GM12878 (cell line): ENCODE results near the gene COL25A1. TPM values are rescaled to one million over a fixed set of nuclear protein-coding genes. Genes with fewer than 3 reads are reported as not detected.

Experiments
- ATAC-seq: fragments of 200-7000 bp; cut with Tn5 transposase; 3 replicates; pipeline ENCODE4 v1.9.1; 2020; ENCODE audit warnings: mild to moderate bottlenecking, moderate library complexity
- BruUV-seq: library from RNA; stranded (reverse); fragments of 400-500 nt; replicated peaks from 2 replicates; lab custom pipeline; 2021; lab: Mats Ljungman, UMichigan
- CTCF ChIA-PET: fragments of 300-600 bp; sonication (Branson Sonifier 250); formaldehyde crosslinking; extraction: SDS; loops from one replicate; lab custom pipeline; 2021; ENCODE audit warnings: inconsistent platforms; lab: Yijun Ruan, JAX
- POLR2A ChIA-PET: fragments of 350-600 bp; formaldehyde crosslinking; extraction: SDS; loops from one replicate; lab custom pipeline; 2021; ENCODE audit warnings: inconsistent platforms; lab: Charles Lee
- RAD21 ChIA-PET: fragments of 300-600 bp; sonication (Branson Sonifier 250); formaldehyde crosslinking; loops from one replicate; lab custom pipeline; 2023; ENCODE audit warnings: antibody characterized with exemption; ENCODE audit not compliant: unreplicated experiment; lab: Charles Lee
- SMC1A ChIA-PET: fragments of 300-600 bp; sonication (Branson Sonifier 250); formaldehyde crosslinking; loops from one replicate; lab custom pipeline; 2023; ENCODE audit not compliant: unreplicated experiment, uncharacterized antibody; lab: Charles Lee
- DNase-seq: peaks from one replicate; pipeline ENCODE4 v3.0.0-alpha.2; 2011; ENCODE audit warnings: low read depth, low spot score
- FAIRE-seq: peaks from 3 replicates; lab custom pipeline; 2011; peaks lifted over from hg19 to GRCh38; lab: Jason Lieb, UNC
- H2AFZ ChIP-seq: 2 replicates; pipeline ENCODE4 v1.6.0; 2011; ENCODE audit warnings: low read depth, low read length, control low read depth; ENCODE audit not compliant: control insufficient read depth
- H3K27ac ChIP-seq: 2 replicates; pipeline ENCODE4 v1.5.1; 2011; ENCODE audit warnings: control low read depth; ENCODE audit not compliant: control insufficient read depth, insufficient read depth
- H3K27me3 ChIP-seq, 2 experiments: replicated peaks in 1 of 2; 2 replicates each; pipeline versions ENCODE4 v1.6.0 to v1.6.1; 2011; ENCODE audit warnings: low read length in 1 of 2; ENCODE audit not compliant: control insufficient read depth in 2 of 2, insufficient read depth in 2 of 2
- H3K36me3 ChIP-seq, 2 experiments: 2 replicates each; pipeline ENCODE4 v1.5.1; 2011; ENCODE audit warnings: low read length in 1 of 2; ENCODE audit not compliant: control insufficient read depth in 2 of 2, insufficient read depth in 2 of 2
- H3K4me1 ChIP-seq: 2 replicates; pipeline ENCODE4 v1.6.1; 2011; ENCODE audit warnings: mild to moderate bottlenecking, low read length, moderate library complexity, mixed read lengths; ENCODE audit not compliant: control insufficient read depth, insufficient read depth
- H3K4me2 ChIP-seq: 2 replicates; pipeline ENCODE4 v1.6.0; 2011; ENCODE audit warnings: control low read depth; ENCODE audit not compliant: control insufficient read depth, insufficient read depth
- H3K4me3 ChIP-seq: fragments of 200-600 bp; sonication (generic); 2 replicates; pipeline ENCODE4 v1.5.1; 2016
- H3K79me2 ChIP-seq: 2 replicates; pipeline ENCODE4 v1.6.0; 2011; ENCODE audit warnings: low read length; ENCODE audit not compliant: control insufficient read depth, insufficient read depth
- H3K9ac ChIP-seq: 2 replicates; pipeline ENCODE4 v1.8.0; 2011; ENCODE audit warnings: low read length, control low read depth, mixed read lengths; ENCODE audit not compliant: control insufficient read depth, insufficient read depth
- H3K9me3 ChIP-seq: replicated peaks from 3 replicates; pipeline ENCODE4 v1.5.1; 2011; ENCODE audit warnings: mild to moderate bottlenecking, low read length; ENCODE audit not compliant: control insufficient read depth, insufficient read depth
- H4K20me1 ChIP-seq: 2 replicates; pipeline ENCODE4 v1.6.0; 2011; ENCODE audit not compliant: control insufficient read depth, insufficient read depth
- ASH2L ChIP-seq: fragments of 300-600, 200-600 bp; sonication (generic); IDR thresholded peaks from 2 replicates; pipeline ENCODE4 v1.6.1; 2017; ENCODE audit warnings: low read depth, mild to moderate bottlenecking, borderline replicate concordance
- ATF7 ChIP-seq: fragments of 450-650 bp; IDR thresholded peaks from 2 replicates; pipeline ENCODE4 v1.6.1; 2016; ENCODE audit warnings: low read depth, mild to moderate bottlenecking
- BCL11A ChIP-seq: IDR thresholded peaks from 2 replicates; pipeline ENCODE4 v1.6.1; 2011; ENCODE audit warnings: low read depth, low read length
- CHD1 ChIP-seq: IDR thresholded peaks from 2 replicates; pipeline ENCODE4 v1.6.1; 2012; ENCODE audit warnings: low read depth, low read length, improper control_type of control experiment
- DPF2 ChIP-seq: fragments of 450-650 bp; IDR thresholded peaks from 2 replicates; pipeline ENCODE4 v1.6.1; 2017; ENCODE audit warnings: mild to moderate bottlenecking
- ESRRA ChIP-seq: IDR thresholded peaks from 2 replicates; pipeline ENCODE4 v1.6.1; 2012; ENCODE audit warnings: mild to moderate bottlenecking, low read length, improper control_type of control experiment
- GATAD2B ChIP-seq: fragments of 450-650 bp; conservative IDR thresholded peaks from 2 replicates; pipeline ENCODE4 v1.6.1; 2017; ENCODE audit warnings: low read depth, mild to moderate bottlenecking, moderate library complexity
- IKZF1 ChIP-seq: fragments of 450-650 bp; conservative IDR thresholded peaks from 2 replicates; pipeline ENCODE4 v1.6.1; 2017; ENCODE audit warnings: antibody characterized with exemption, mild to moderate bottlenecking
- LARP7 ChIP-seq: fragments of 450-650 bp; IDR thresholded peaks from 2 replicates; pipeline ENCODE4 v1.6.1; 2017; ENCODE audit warnings: mild to moderate bottlenecking
- NFIC ChIP-seq: IDR thresholded peaks from 2 replicates; pipeline ENCODE4 v1.6.1; 2012; ENCODE audit warnings: low read depth, mild to moderate bottlenecking, inconsistent platforms, low read length, moderate library complexity
- NFYB ChIP-seq: IDR thresholded peaks from 2 replicates; pipeline ENCODE4 v1.6.1; 2011; ENCODE audit warnings: low read depth, mild to moderate bottlenecking, low read length, improper control_type of control experiment, moderate library complexity; ENCODE audit not compliant: insufficient read depth
- NR2C1 ChIP-seq: fragments of 450-650 bp; IDR thresholded peaks from 2 replicates; pipeline ENCODE4 v1.6.1; 2017; ENCODE audit warnings: antibody characterized with exemption, mild to moderate bottlenecking, moderate library complexity
- POLR2A ChIP-seq: IDR thresholded peaks from 2 replicates; pipeline ENCODE4 v1.6.1; 2011; ENCODE audit warnings: low read depth, mild to moderate bottlenecking, low read length
- POLR2AphosphoS2 ChIP-seq: IDR thresholded peaks from 2 replicates; pipeline ENCODE4 v1.6.1; 2011; ENCODE audit warnings: low read depth, mild to moderate bottlenecking, low read length, improper control_type of control experiment, moderate library complexity
- SMARCA5 ChIP-seq: fragments of 450-650 bp; IDR thresholded peaks from 2 replicates; pipeline ENCODE4 v1.6.1; 2017; ENCODE audit warnings: mild to moderate bottlenecking
- ZBED1 ChIP-seq: IDR thresholded peaks from 2 replicates; pipeline ENCODE4 v1.6.1; 2016; ENCODE audit warnings: borderline replicate concordance
- ZNF622 ChIP-seq: fragments of 450-650 bp; IDR thresholded peaks from 2 replicates; pipeline ENCODE4 v1.6.1; 2017; ENCODE audit warnings: mild to moderate bottlenecking, inconsistent platforms
- WGBS: methylation state at CpG from one replicate; pipeline ENCODE4 v1.1.6; 2016; ENCODE audit warnings: low lambda C conversion rate; ENCODE audit not compliant: insufficient replicate concordance, insufficient coverage; ENCODE audit errors: missing lambda C conversion rate; 5-methylcytosine and 5-hydroxymethylcytosine counted together
- in situ Hi-C: fragments of 300-500 bp; cut with MboI; formaldehyde crosslinking; loops from 9 replicates; pipeline ENCODE4 v1.14.3; 2018; ENCODE audit warnings: mixed read lengths
- intact Hi-C: fragments of 100-400 bp; cut with micrococcal nuclease; formaldehyde crosslinking; loops from one replicate; pipeline ENCODE4 v1.14.2; 2022; ENCODE audit not compliant: unreplicated experiment
- polyA plus RNA-seq, 11 experiments: library from polyadenylated mRNA; depleted of rRNA in 4 of 11; unstranded in 6 of 11; stranded (reverse) in 5 of 11; fragments of >200 nt; fragmentation: Nextera tagmentation in 4 of 11; fragmentation: Illumina TruSeq in 1 of 11; extraction: Ambion mirVana in 4 of 11; extraction: Trizol in 1 of 11; gene quantifications; 1 replicate in 1 of 11; 2 replicates in 10 of 11; pipeline versions ENCODE4 v1.2.1 to v1.2.3, GENCODE V29; 2011 to 2016; ENCODE audit warnings: inconsistent platforms in 2 of 11, missing spikeins in 2 of 11, low read depth in 1 of 11
- total RNA-seq, 4 experiments: library from RNA; depleted of rRNA in 3 of 4; stranded (reverse); fragments of >200 nt in 3 of 4; fragmentation: Illumina TruSeq in 1 of 4; extraction: Trizol in 1 of 4; gene quantifications; 2 replicates each; pipeline versions ENCODE4 v1.2.1 to v1.2.3, GENCODE V29; 2013 to 2021
- TF ChIP-seq, protein P1 (sequence below): fragments of 150-350 bp; IDR thresholded peaks from 2 replicates; pipeline ENCODE4 v1.6.1; 2016; ENCODE audit warnings: low read depth, low read length
- TF ChIP-seq, protein P2 (sequence below): fragments of 450-650 bp; formaldehyde crosslinking; IDR thresholded peaks from 2 replicates; pipeline ENCODE4 v1.5.0; 2022; ENCODE audit warnings: mild to moderate bottlenecking, missing genetic modification characterization

COL25A1 gene
- total and polyA plus RNA-seq, 10 of the 15 experiments (the other 5 are each of a cell fraction or from before 2014, with no cell fraction given): 0.01 to 0.26 (median 0.12) TPM; not detected in 6

DNA sequence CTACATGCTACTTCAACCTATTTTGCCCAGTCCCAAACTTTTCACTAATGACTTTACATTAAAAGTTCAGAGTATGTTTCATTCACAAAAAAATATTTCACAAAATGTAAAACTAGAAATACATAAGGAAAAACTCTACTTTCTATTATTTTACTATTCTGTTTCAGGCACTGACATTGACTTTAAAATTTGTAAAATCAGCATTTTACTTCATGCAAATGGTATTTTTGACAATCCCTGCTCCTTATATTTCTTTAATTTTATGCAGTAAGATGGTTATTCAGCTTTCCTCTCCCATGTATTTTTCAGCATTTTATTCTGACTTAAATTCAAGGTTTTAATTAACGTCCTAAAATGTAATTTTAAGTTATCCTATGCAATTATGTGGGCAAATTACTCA, 178.5 kb downstream of the COL25A1 start (continued):
- TF ChIP-seq, protein P1, sequence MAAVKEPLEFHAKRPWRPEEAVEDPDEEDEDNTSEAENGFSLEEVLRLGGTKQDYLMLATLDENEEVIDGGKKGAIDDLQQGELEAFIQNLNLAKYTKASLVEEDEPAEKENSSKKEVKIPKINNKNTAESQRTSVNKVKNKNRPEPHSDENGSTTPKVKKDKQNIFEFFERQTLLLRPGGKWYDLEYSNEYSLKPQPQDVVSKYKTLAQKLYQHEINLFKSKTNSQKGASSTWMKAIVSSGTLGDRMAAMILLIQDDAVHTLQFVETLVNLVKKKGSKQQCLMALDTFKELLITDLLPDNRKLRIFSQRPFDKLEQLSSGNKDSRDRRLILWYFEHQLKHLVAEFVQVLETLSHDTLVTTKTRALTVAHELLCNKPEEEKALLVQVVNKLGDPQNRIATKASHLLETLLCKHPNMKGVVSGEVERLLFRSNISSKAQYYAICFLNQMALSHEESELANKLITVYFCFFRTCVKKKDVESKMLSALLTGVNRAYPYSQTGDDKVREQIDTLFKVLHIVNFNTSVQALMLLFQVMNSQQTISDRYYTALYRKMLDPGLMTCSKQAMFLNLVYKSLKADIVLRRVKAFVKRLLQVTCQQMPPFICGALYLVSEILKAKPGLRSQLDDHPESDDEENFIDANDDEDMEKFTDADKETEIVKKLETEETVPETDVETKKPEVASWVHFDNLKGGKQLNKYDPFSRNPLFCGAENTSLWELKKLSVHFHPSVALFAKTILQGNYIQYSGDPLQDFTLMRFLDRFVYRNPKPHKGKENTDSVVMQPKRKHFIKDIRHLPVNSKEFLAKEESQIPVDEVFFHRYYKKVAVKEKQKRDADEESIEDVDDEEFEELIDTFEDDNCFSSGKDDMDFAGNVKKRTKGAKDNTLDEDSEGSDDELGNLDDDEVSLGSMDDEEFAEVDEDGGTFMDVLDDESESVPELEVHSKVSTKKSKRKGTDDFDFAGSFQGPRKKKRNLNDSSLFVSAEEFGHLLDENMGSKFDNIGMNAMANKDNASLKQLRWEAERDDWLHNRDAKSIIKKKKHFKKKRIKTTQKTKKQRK: no peak
- TF ChIP-seq DPF2: no peak
- TF ChIP-seq ASH2L: no peak
- no peak for TF ChIP-seq SMARCA5
- no peak for TF ChIP-seq NR2C1
- TF ChIP-seq NFIC: no peak
- no peak for TF ChIP-seq GATAD2B

- POLR2A ChIA-PET: no interaction called here
- Histone ChIP-seq H3K27ac (no peak overlapping the region), H3K36me3 (no peaks in the 10 kb centered on the region), H3K9me3 (no peaks in the 10 kb centered on the region), H2AFZ (no peak overlapping the region), H3K4me3 (no peak overlapping the region), H3K27me3 (no peaks in the 10 kb centered on the region), H3K4me1 (no peaks in the 10 kb centered on the region), H3K4me2 (no peak overlapping the region), H4K20me1 (no peaks in the 10 kb centered on the region), H3K9ac (no peak overlapping the region), H3K79me2 (no peaks in the 10 kb centered on the region)
- intact Hi-C loops (no loop called here), in situ Hi-C loops (no loop called here)
- RAD21 ChIA-PET: interaction anchor here (2.4 kb wide), 1 partner anchor 172 kb away, joined by 5 read pairs; no protein-coding TSS in a partner anchor
- FAIRE-seq (no peak), DNase-seq (no peak), ATAC-seq (no peak)
- CTCF ChIA-PET: no interaction called here
- 50% methylated on average over 1 of the region's 1 CpG for WGBS
- no TSS peak for BruUV-seq
- SMC1A ChIA-PET: interaction anchor here (0.6 to 1.3 kb wide), 2 partner anchors 9 to 13 kb away, joined by 3 read pairs; no protein-coding TSS in a partner anchor
- TF ChIP-seq POLR2AphosphoS2 (no peak), BCL11A (no peak), IKZF1 (no peak), POLR2A (no peak), ESRRA (no peak), ZNF622 (no peak), ZBED1 (no peak), ATF7 (no peak), NFYB (no peak), CHD1 (no peak), LARP7 (no peak), NFIC (no peak)
- TF ChIP-seq, protein P2, sequence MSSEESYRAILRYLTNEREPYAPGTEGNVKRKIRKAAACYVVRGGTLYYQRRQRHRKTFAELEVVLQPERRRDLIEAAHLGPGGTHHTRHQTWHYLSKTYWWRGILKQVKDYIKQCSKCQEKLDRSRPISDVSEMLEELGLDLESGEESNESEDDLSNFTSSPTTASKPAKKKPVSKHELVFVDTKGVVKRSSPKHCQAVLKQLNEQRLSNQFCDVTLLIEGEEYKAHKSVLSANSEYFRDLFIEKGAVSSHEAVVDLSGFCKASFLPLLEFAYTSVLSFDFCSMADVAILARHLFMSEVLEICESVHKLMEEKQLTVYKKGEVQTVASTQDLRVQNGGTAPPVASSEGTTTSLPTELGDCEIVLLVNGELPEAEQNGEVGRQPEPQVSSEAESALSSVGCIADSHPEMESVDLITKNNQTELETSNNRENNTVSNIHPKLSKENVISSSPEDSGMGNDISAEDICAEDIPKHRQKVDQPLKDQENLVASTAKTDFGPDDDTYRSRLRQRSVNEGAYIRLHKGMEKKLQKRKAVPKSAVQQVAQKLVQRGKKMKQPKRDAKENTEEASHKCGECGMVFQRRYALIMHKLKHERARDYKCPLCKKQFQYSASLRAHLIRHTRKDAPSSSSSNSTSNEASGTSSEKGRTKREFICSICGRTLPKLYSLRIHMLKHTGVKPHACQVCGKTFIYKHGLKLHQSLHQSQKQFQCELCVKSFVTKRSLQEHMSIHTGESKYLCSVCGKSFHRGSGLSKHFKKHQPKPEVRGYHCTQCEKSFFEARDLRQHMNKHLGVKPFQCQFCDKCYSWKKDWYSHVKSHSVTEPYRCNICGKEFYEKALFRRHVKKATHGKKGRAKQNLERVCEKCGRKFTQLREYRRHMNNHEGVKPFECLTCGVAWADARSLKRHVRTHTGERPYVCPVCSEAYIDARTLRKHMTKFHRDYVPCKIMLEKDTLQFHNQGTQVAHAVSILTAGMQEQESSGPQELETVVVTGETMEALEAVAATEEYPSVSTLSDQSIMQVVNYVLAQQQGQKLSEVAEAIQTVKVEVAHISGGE (CRISPR knock-in tag): no peak
These were observed 180.9 kb downstream of the COL25A1 start for GRCh38 chr4:109121561-109121960.
